Esophagus squamous epithelium (tissue), 5 donors: ENCODE data around the gene TMEM163. TPM values are rescaled to one million over a fixed set of nuclear protein-coding genes. Genes with fewer than 3 reads are reported as not detected.

Experiments
- DNase-seq: peaks from one replicate; lab custom pipeline; 2025; lab: John Stamatoyannopoulos, UW
- H3K27ac ChIP-seq, 4 donors: fragments of 200-600 bp; sonication (generic); one replicate each; pipeline ENCODE4 v1.5.1; 2016 to 2019; ENCODE audit warnings: mild to moderate bottlenecking in 1 of 4
- H3K27me3 ChIP-seq, 4 donors: fragments of 200-600 bp; sonication (generic); 1 replicate in 3 of 4; 2 replicates in 1 of 4; pipeline versions ENCODE4 v1.5.1 to v1.6.0; 2017 to 2021; ENCODE audit warnings: antibody characterized with exemption in 1 of 4
- H3K36me3 ChIP-seq, 3 donors: fragments of 200-600 bp; sonication (generic); one replicate each; pipeline ENCODE4 v1.5.1; 2016 to 2019
- H3K4me1 ChIP-seq, 3 donors: fragments of 200-600 bp; sonication (generic); one replicate each; pipeline ENCODE4 v1.5.1; 2017 to 2019
- H3K4me3 ChIP-seq, 4 donors: fragments of 200-600 bp; sonication (generic); 1 replicate in 3 of 4; 2 replicates in 1 of 4; pipeline ENCODE4 v1.5.1; 2016 to 2019; ENCODE audit warnings: mild to moderate bottlenecking in 2 of 4, moderate library complexity in 1 of 4
- H3K9me3 ChIP-seq, 3 donors: fragments of 200-600 bp; sonication (generic); one replicate each; pipeline ENCODE4 v1.5.1; 2016 to 2019
- CTCF ChIP-seq, 6 experiments: fragments of 450-650 bp in 4 of 6; fragments of 200-600 bp in 2 of 6; sonication (generic) in 2 of 6; IDR thresholded peaks; one replicate each; pipeline ENCODE4 v1.5.1; 2016 to 2019; ENCODE audit warnings: antibody characterized with exemption in 6 of 6, mild to moderate bottlenecking in 4 of 6, moderate library complexity in 4 of 6
- POLR2A ChIP-seq, 4 donors: fragments of 450-650 bp; IDR thresholded peaks; one replicate each; pipeline ENCODE4 v1.6.1; 2017; ENCODE audit warnings: antibody characterized with exemption in 4 of 4, mild to moderate bottlenecking in 4 of 4, moderate library complexity in 3 of 4
- WGBS, 2 donors: methylation state at CpG; one replicate each; pipeline ENCODE4 v1.1.5; 2018; 5-methylcytosine and 5-hydroxymethylcytosine counted together
- intact Hi-C: fragments of 100-400 bp; cut with DNase I; formaldehyde crosslinking; loops from one replicate; pipeline ENCODE4 v1.15.0; 2022
- total RNA-seq, 4 donors: library from RNA; depleted of rRNA; stranded (reverse); fragments of >200 nt; gene quantifications; one replicate each; pipeline ENCODE4 v1.1.0, GENCODE V29; 2016
- donor health status: DM: yes; HTN: yes; CAD: no.

TMEM163 gene
- total RNA-seq, 4 donors from 2014 or later, result 0.09 to 0.19 (median 0.12) TPM; not detected in 1

- H3K4me1 ChIP-seq, result no peaks in the 10 kb centered on the region
- H3K36me3 ChIP-seq, result no peaks in the 10 kb centered on the region
- intact Hi-C loops, result no loop called here
- TF ChIP-seq CTCF (IDR thresholded peaks at IDR 0.05) (no peak), POLR2A (IDR thresholded peaks at IDR 0.05) (no peak)
- H3K9me3 ChIP-seq, result no peaks in the 10 kb centered on the region
- no peak overlapping the region for H3K27ac ChIP-seq
- WGBS, 2 donors, result 79 to 81% methylated on average over 3 to 4 of the region's 4 CpGs
- no peak for DNase-seq
- no peaks in the 10 kb centered on the region for H3K27me3 ChIP-seq
- H3K4me3 ChIP-seq, result no peak overlapping the region
These were observed 39.5 kb downstream of the TMEM163 start for GRCh38 chr2:134679294-134679693.

GRCh38 chr2:134677856-134678756, 40.7 kb downstream of the TMEM163 start:
- no peak for DNase-seq
- Histone ChIP-seq H3K4me1 (no peaks in the 10 kb centered on the region), H3K36me3 (no peaks in the 10 kb centered on the region), H3K27me3 (no peaks in the 10 kb centered on the region), H3K4me3 (no peak overlapping the region), H3K9me3 (no peaks in the 10 kb centered on the region), H3K27ac (no peak overlapping the region)
- TF ChIP-seq POLR2A (IDR thresholded peaks at IDR 0.05), result no peak
- no peak for TF ChIP-seq CTCF (IDR thresholded peaks at IDR 0.05)
- WGBS, 2 donors, result 56 to 59% methylated on average over 15 to 20 of the region's 20 CpGs
- intact Hi-C loops, result no loop called here

GRCh38 chr2:134676960-134677359, 41.8 kb downstream of the TMEM163 start:
- Histone ChIP-seq H3K9me3 (no peaks in the 10 kb centered on the region), H3K4me1 (no peaks in the 10 kb centered on the region), H3K27me3 (no peaks in the 10 kb centered on the region), H3K36me3 (no peaks in the 10 kb centered on the region), H3K4me3 (no peak overlapping the region), H3K27ac (no peak overlapping the region)
- 64 to 74% methylated on average over 12 of the region's 12 CpGs for WGBS, 2 donors
- no peak for DNase-seq
- TF ChIP-seq CTCF (IDR thresholded peaks at IDR 0.05), result no peak
- no peak for TF ChIP-seq POLR2A (IDR thresholded peaks at IDR 0.05)
- intact Hi-C loops, result no loop called here

GRCh38 chr2:134675314-134675713, 43.5 kb downstream of the TMEM163 start:
- Histone ChIP-seq H3K4me1 (no peaks in the 10 kb centered on the region), H3K9me3 (no peaks in the 10 kb centered on the region), H3K27me3 (peaks cover 0 to 2% (median 0%) of the 10 kb centered on the region in 4 donors), H3K36me3 (no peaks in the 10 kb centered on the region), H3K27ac (no peak overlapping the region), H3K4me3 (no peak overlapping the region)
- TF ChIP-seq CTCF (IDR thresholded peaks at IDR 0.05) (no peak), POLR2A (IDR thresholded peaks at IDR 0.05) (no peak)
- WGBS, 2 donors, result 65 to 79% methylated on average over 3 of the region's 3 CpGs
- DNase-seq, result no peak
- intact Hi-C loops, result no loop called here

- no peaks in the 10 kb centered on the region for H3K9me3 ChIP-seq
- no peak overlapping the region for H3K27ac ChIP-seq
- no peak overlapping the region for H3K4me3 ChIP-seq
- intact Hi-C loops, result no loop called here
- H3K4me1 ChIP-seq, result no peaks in the 10 kb centered on the region
- H3K27me3 ChIP-seq, result peaks cover 0 to 6% (median 0%) of the 10 kb centered on the region in 4 donors
- H3K36me3 ChIP-seq, result no peaks in the 10 kb centered on the region
- no peak for DNase-seq
- TF ChIP-seq POLR2A (IDR thresholded peaks at IDR 0.05) (no peak), CTCF (IDR thresholded peaks at IDR 0.05) (no peak)
- 71 to 72% methylated on average over 4 of the region's 4 CpGs for WGBS, 2 donors
These were observed 44.1 kb downstream of the TMEM163 start for GRCh38 chr2:134674687-134675086.
